Gastrocnemius medialis (tissue), 4 donors: ENCODE data around the gene ZNRF3. TPM values are rescaled to one million over a fixed set of nuclear protein-coding genes. Genes with fewer than 3 reads are reported as not detected.

ENCODE experiments used
- ATAC-seq, 2 donors: fragments of 150-250 bp; one replicate each; pipeline ENCODE4 v1.9.1; 2016
- DNase-seq, 2 donors: peaks; one replicate each; pipeline ENCODE4 v3.0.0-alpha.2; 2019
- H3K27ac ChIP-seq, 4 donors: fragments of 200-600 bp; sonication (generic); 1 replicate in 1 of 4; 2 replicates in 3 of 4; pipeline ENCODE4 v1.5.1; 2016 to 2018; ENCODE audit warnings: mild to moderate bottlenecking in 2 of 4, moderate library complexity in 1 of 4
- H3K27me3 ChIP-seq, 3 donors: fragments of 200-600 bp; sonication (generic) in 2 of 3; 1 replicate in 1 of 3; 2 replicates in 2 of 3; pipeline versions ENCODE4 v1.5.1 to v1.6.0; 2016 to 2019; ENCODE audit warnings: mild to moderate bottlenecking in 1 of 3, moderate library complexity in 1 of 3
- H3K36me3 ChIP-seq, 2 donors: fragments of 200-600 bp; sonication (generic) in 1 of 2; one replicate each; pipeline ENCODE4 v1.5.1; 2017 to 2018
- H3K4me1 ChIP-seq, 2 donors: fragments of 200-600 bp; sonication (generic) in 1 of 2; one replicate each; pipeline ENCODE4 v1.5.1; 2016 to 2017; ENCODE audit warnings: mild to moderate bottlenecking in 2 of 2
- H3K4me3 ChIP-seq, 4 donors: fragments of 200-600 bp; sonication (generic) in 3 of 4; 1 replicate in 1 of 4; 2 replicates in 3 of 4; pipeline ENCODE4 v1.5.1; 2016 to 2019; ENCODE audit warnings: mild to moderate bottlenecking in 2 of 4
- H3K9me3 ChIP-seq, 3 donors: fragments of 200-600 bp; sonication (generic) in 2 of 3; 1 replicate in 1 of 3; 2 replicates in 2 of 3; pipeline ENCODE4 v1.5.1; 2016 to 2019
- CTCF ChIP-seq, 5 experiments: fragments of 450-650 bp in 3 of 5; fragments of 200-600 bp in 2 of 5; sonication (generic) in 2 of 5; IDR thresholded peaks in 4 of 5; conservative IDR thresholded peaks in 1 of 5; 1 replicate in 4 of 5; 2 replicates in 1 of 5; pipeline ENCODE4 v1.5.1; 2016 to 2019; ENCODE audit warnings: antibody characterized with exemption in 5 of 5, mild to moderate bottlenecking in 3 of 5, moderate library complexity in 3 of 5
- POLR2A ChIP-seq, 2 donors: fragments of 450-650 bp; IDR thresholded peaks; one replicate each; pipeline ENCODE4 v1.6.1; 2017; ENCODE audit warnings: antibody characterized with exemption in 2 of 2, mild to moderate bottlenecking in 2 of 2, moderate library complexity in 2 of 2
- in situ Hi-C, 4 donors: fragments of 200-750 bp; cut with MboI; loops; one replicate each; pipeline versions ENCODE4 v1.15.0 to v1.8.0; 2017; ENCODE audit warnings: low sequenced_read_pairs in 4 of 4
- intact Hi-C: fragments of 100-400 bp; cut with DNase I; formaldehyde crosslinking; loops from one replicate; pipeline ENCODE4 v1.15.1; 2023; ENCODE audit warnings: low total_unique reads
- total RNA-seq, 4 donors: library from RNA; depleted of rRNA; stranded (reverse); fragments of >200 nt; gene quantifications; one replicate each; pipeline versions ENCODE4 v1.1.0 to v1.2.3, GENCODE V29; 2016

ZNRF3 gene
- total RNA-seq, 4 donors from 2014 or later = 7.8 to 19.1 (median 11.1) TPM

- DNase-seq (no peak), ATAC-seq (no peak)
- no peak overlapping the region for H3K4me3 ChIP-seq
- H3K27me3 ChIP-seq = no peaks in the 10 kb centered on the region
- TF ChIP-seq POLR2A (IDR thresholded peaks at IDR 0.05) = no peak
- no peak for TF ChIP-seq CTCF (IDR thresholded peaks at IDR 0.05 in 4 of 5, conservative IDR thresholded peaks at IDR 0.05 in 1 of 5)
- no peaks in the 10 kb centered on the region for H3K36me3 ChIP-seq
- H3K4me1 ChIP-seq = peaks cover 22 to 39% of the 10 kb centered on the region in 2 donors
- intact Hi-C loops (no loop called here), in situ Hi-C loops (no loop called here)
- H3K27ac ChIP-seq = peak overlapping the region in 3 of 4 donors; percentile 8 to 30 (median 26)
- no peaks in the 10 kb centered on the region for H3K9me3 ChIP-seq
Measured at GRCh38 chr22:29069463-29069862, 186.1 kb downstream of the ZNRF3 start.

DNA sequence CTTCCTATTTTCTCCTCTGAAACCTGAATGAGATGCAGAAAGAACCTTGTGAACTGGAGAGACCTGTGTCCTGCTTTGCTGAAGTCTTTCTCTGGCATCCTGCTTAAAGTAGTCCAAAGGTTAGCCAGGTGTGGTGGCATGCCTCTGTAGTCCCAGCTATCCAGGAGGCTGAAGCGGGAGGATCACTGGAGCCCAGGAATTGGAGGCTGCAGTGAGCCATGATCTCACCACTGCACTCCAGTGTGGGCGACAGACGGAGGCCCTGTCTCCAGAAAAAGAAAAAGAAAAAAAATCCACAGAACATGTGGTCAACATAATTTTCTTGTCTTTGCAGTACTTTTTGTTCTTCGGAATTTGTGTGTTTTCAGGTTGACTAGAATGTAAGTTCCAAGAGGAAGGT is 187.1 kb downstream of the ZNRF3 start:
- no peak for ATAC-seq
- TF ChIP-seq CTCF (IDR thresholded peaks at IDR 0.05 in 4 of 5, conservative IDR thresholded peaks at IDR 0.05 in 1 of 5) (no peak), POLR2A (IDR thresholded peaks at IDR 0.05) (no peak)
- in situ Hi-C loops = no loop called here
- H3K9me3 ChIP-seq = no peaks in the 10 kb centered on the region
- intact Hi-C loops = loop anchor here (5.0 kb wide), 2 partner anchors 82 to 197 kb away; partner anchors contain the start of genes EWSR1 and RHBDD3
- no peak for DNase-seq
- H3K4me1 ChIP-seq = peaks cover 26 to 44% of the 10 kb centered on the region in 2 donors
- no peak overlapping the region for H3K4me3 ChIP-seq
- H3K27me3 ChIP-seq = no peaks in the 10 kb centered on the region
- H3K27ac ChIP-seq = no peak overlapping the region
- no peaks in the 10 kb centered on the region for H3K36me3 ChIP-seq

DNA sequence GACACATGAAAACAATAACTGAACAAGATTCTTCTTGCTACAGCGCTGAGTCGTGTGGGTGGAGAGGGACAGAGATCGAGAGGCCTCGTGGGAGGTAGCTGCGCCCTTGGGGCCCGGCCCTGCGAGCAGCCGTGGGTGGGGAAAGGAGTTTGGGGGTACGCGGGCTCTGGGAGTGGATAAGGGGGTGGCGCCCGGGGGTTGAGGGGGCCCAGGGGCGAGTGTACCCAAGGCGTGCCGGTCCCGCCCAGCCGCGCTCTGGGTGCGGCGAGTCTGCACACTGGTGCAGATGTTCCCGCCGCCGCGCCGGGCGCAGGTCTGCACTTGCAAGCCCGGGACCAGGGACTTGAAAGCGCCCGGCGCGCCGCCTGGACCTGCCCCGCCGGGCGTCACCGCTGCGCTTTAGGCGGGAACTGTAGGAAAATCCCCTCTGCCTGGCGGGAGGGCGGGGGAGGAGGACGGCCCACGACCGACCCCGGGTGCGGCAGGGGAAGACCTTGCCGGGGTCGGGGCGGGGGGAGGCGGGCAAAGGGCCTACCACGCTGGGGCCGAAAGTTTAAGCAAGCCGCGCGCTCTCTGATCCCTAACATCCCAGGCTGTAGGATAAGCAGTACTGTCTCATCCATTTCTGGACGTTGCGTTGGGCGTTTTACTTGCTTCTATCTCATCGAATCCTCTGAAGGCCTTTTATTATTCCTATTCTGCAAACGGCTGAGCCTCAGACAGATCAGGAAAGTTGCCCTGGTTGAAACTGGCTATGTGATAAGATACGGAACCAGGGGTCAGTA is 188.1 kb downstream of the ZNRF3 start:
- Histone ChIP-seq H3K27ac (peak overlapping the region in 1 of 4 donors; percentile 16), H3K4me3 (peak overlapping the region; percentile 29 to 40 (median 38)), H3K9me3 (no peaks in the 10 kb centered on the region), H3K36me3 (no peaks in the 10 kb centered on the region), H3K27me3 (no peaks in the 10 kb centered on the region), H3K4me1 (peaks cover 21 to 37% of the 10 kb centered on the region in 2 donors)
- in situ Hi-C loops = no loop called here
- TF ChIP-seq POLR2A (IDR thresholded peaks at IDR 0.05) (no peak), CTCF (IDR thresholded peaks at IDR 0.05 in 4 of 5, conservative IDR thresholded peaks at IDR 0.05 in 1 of 5) (no peak)
- ATAC-seq (no peak), DNase-seq (no peak)
- intact Hi-C loops = loop anchor here (5.0 kb wide), 2 partner anchors 81 to 196 kb away; partner anchors contain the start of genes EWSR1 and RHBDD3

- DNase-seq (peak; percentile 74 to 87), ATAC-seq (peak; percentile 83 to 88)
- in situ Hi-C loops = no loop called here
- intact Hi-C loops = loop anchor here (5.0 kb wide), 2 partner anchors 80 to 195 kb away; partner anchors contain the start of genes EWSR1 and RHBDD3
- peak overlapping the region; percentile 16 to 60 (median 38) for H3K27ac ChIP-seq
- no peak for TF ChIP-seq POLR2A (IDR thresholded peaks at IDR 0.05)
- TF ChIP-seq CTCF (IDR thresholded peaks at IDR 0.05 in 4 of 5, conservative IDR thresholded peaks at IDR 0.05 in 1 of 5) = no peak
- no peaks in the 10 kb centered on the region for H3K9me3 ChIP-seq
- H3K36me3 ChIP-seq = no peaks in the 10 kb centered on the region
- peak overlapping the region; percentile 48 to 73 (median 68) for H3K4me3 ChIP-seq
- H3K27me3 ChIP-seq = no peaks in the 10 kb centered on the region
- H3K4me1 ChIP-seq = peaks cover 21 to 37% of the 10 kb centered on the region in 2 donors
Measured at GRCh38 chr22:29072193-29072978, 189.0 kb downstream of the ZNRF3 start.
